IPS DF 6.9 (cell line): ENCODE results near the gene GRAMD4.
"Not testable (repeated sequence)": the region's sequence is repeated elsewhere in the genome, so short reads cannot be mapped to it uniquely, and the experiment has no call there.

Experiments used
- DNase-seq: peaks from one replicate; pipeline ENCODE4 v3.0.0-alpha.2; 2013; ENCODE audit warnings: low read depth, low spot score
- H3K27ac ChIP-seq: one replicate; pipeline ENCODE4 v1.5.1; 2013; ENCODE audit warnings: low read length, control low read depth
- H3K27me3 ChIP-seq: 2 replicates; pipeline ENCODE4 v1.6.1; 2013; ENCODE audit warnings: mild to moderate bottlenecking, low read length; ENCODE audit not compliant: control insufficient read depth, insufficient read depth
- H3K36me3 ChIP-seq: 2 replicates; pipeline ENCODE4 v1.6.1; 2013; ENCODE audit warnings: low read length; ENCODE audit not compliant: control insufficient read depth, insufficient read depth
- H3K4me1 ChIP-seq: 2 replicates; pipeline ENCODE4 v1.6.1; 2013; ENCODE audit warnings: low read length; ENCODE audit not compliant: control insufficient read depth, insufficient read depth
- H3K4me3 ChIP-seq: 2 replicates; pipeline ENCODE4 v1.5.1; 2013; ENCODE audit warnings: mild to moderate bottlenecking, low read length
- H3K9me3 ChIP-seq: 2 replicates; pipeline ENCODE4 v1.6.1; 2013; ENCODE audit warnings: low read length, inconsistent platforms; ENCODE audit not compliant: control insufficient read depth, insufficient read depth
- WGBS: extraction: QIAGEN DNeasy Blood & Tissue Kit; methylation state at CpG from one replicate; pipeline ENCODE4 v1.1.7; 2013; ENCODE audit warnings: mixed read lengths, missing lambda C conversion rate; ENCODE audit not compliant: insufficient read length, insufficient coverage; 5-methylcytosine and 5-hydroxymethylcytosine counted together

The GRAMD4 gene

DNA sequence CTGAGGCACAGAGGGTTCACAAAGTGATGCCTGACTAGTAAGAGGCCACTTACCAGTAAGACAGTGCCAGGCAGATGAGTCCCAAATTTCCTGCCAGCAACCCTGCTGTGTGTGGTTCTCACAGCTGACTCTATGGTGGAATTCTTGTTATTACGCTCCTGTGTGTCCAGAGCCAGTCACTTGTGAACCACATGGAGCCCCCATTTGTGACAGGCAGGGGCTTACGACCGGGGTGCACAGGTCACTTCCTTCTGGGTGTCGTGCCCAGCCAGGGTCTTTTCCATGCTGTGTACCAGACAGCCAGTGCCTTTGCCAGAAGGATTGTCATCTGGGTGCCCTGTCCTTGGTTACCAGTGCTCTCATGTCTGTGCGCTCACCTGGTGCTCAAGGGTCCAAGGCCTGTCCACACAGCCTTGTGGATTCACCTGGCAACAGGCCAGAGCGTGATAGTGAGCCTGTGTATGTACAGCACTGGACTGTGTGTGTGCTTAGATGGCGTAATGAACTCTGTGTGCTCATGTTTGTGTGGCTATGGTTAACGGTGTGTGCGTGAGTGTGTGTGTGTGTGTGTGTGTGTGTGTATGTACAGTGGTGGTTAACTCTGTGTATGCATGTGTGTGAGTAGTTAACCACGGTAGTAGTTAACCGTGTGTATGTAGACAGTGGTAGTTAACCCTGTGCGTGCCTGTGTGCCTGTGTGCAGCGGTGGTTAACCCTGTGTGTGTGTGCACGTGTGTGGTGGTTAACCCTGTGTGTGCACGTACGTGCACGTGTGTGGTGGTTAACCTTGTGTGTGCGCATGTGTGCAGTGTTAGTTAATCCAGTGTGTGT is 18.6 kb downstream of the GRAMD4 start:
- no CpG with 5 or more reads among the region's 18 CpGs for WGBS
- H3K4me1 ChIP-seq: peaks cover 5% of the 10 kb centered on the region; the same call in 1 of the 2 replicates
- no peaks in the 10 kb centered on the region; the same call in 1 of the 2 replicates for H3K36me3 ChIP-seq
- H3K27ac ChIP-seq: no peak overlapping the region
- no peaks in the 10 kb centered on the region for H3K9me3 ChIP-seq
- H3K4me3 ChIP-seq: no peak overlapping the region
- H3K27me3 ChIP-seq: no peaks in the 10 kb centered on the region
- no peak for DNase-seq

DNA sequence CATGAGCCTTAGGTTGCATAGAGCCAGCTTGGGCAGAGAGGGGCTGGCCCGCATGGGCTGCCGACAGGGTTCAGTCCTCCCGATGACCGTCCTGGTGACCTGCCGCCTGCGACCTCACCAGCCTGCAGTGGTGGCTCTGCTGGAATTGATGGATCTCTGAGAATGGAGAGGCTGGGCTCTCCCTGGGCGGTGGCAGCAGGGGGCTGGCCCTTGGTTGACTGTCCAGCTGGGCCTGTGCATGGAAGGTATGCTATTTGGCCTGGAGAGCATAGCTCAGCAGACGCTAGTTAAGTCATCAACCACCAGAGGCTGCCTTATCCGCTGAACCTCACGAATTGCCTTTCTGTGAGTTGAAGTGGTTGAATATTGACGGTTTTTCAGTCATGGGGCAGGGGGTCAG is 19.7 kb downstream of the GRAMD4 start:
- DNase-seq: no peak
- H3K9me3 ChIP-seq: no peaks in the 10 kb centered on the region
- peaks cover 5% of the 10 kb centered on the region; the same call in 1 of the 2 replicates for H3K4me1 ChIP-seq
- no peaks in the 10 kb centered on the region for H3K27me3 ChIP-seq
- H3K4me3 ChIP-seq: no peak overlapping the region
- no peaks in the 10 kb centered on the region; the same call in 1 of the 2 replicates for H3K36me3 ChIP-seq
- no CpG with 5 or more reads among the region's 11 CpGs for WGBS
- no peak overlapping the region for H3K27ac ChIP-seq

DNA sequence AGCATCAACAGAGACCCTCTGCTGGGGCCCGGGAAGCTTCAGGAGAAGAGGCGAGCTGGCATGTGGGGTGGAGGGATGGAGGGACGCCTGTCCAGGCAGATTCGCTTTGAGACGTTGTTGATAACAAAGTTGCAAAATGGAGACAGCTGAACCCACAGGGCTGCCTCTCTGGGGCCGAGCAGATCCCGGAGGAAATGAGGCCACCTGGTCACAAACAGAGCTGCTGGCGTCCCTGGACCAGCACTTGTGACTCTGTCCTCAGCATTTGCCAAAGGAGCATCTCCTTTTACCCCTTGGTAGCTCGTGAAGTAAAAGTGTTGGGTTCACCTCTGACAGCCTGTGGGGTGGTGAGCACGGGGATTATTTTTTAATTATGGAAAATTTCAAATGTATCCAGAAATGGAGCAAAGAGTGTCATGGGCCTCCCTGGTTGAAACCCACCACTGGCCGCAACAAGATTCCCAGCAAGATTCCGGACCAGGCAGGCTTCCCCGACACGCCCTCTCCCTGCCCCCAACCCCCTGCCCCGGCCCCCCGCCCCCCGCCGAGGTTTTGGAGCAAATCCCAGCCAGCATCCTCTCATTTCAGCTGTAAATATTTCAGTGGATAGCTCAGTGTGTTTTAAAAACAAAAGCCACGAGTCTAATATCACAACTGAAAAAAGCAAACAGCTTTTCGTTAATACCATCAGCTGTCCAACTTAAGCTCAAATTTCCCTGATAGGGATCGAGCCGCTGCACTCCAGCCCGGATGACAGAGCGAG is 20.3 kb downstream of the GRAMD4 start:
- H3K27me3 ChIP-seq: no peaks in the 10 kb centered on the region
- DNase-seq: no peak
- H3K4me1 ChIP-seq: peaks cover 5% of the 10 kb centered on the region; the same call in 1 of the 2 replicates
- no peak overlapping the region for H3K27ac ChIP-seq
- no peaks in the 10 kb centered on the region; the same call in 1 of the 2 replicates for H3K36me3 ChIP-seq
- H3K9me3 ChIP-seq: no peaks in the 10 kb centered on the region
- no CpG with 5 or more reads among the region's 24 CpGs for WGBS
- no peak overlapping the region for H3K4me3 ChIP-seq

DNA sequence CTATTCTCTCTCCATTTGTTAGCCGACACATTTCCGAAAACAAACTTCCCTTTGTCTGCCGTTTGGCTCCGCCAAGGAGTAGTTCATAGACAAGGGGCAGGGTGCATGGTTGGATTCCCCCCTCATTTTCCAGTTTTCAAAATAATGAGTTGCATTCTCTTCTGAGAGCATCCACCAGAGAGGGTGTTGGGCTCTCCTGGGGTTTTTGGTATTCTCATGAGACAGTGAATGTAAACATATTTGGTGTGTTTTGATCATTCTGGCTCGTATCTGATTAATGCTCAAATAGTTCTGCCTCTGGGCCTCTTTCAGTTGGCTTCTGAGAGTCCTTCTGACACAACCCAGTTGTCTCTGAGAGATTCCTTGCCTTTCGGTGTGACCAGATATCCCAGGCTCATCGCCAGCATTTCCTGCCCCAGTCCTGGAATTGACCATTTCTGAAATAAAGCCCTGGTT is 21.7 kb downstream of the GRAMD4 start:
- no peak overlapping the region for H3K4me3 ChIP-seq
- H3K27me3 ChIP-seq: no peaks in the 10 kb centered on the region
- H3K4me1 ChIP-seq: no peaks in the 10 kb centered on the region
- H3K9me3 ChIP-seq: no peaks in the 10 kb centered on the region
- DNase-seq: no peak
- no peaks in the 10 kb centered on the region; the same call in 1 of the 2 replicates for H3K36me3 ChIP-seq
- no peak overlapping the region for H3K27ac ChIP-seq
- WGBS: no CpG with 5 or more reads among the region's 7 CpGs

DNA sequence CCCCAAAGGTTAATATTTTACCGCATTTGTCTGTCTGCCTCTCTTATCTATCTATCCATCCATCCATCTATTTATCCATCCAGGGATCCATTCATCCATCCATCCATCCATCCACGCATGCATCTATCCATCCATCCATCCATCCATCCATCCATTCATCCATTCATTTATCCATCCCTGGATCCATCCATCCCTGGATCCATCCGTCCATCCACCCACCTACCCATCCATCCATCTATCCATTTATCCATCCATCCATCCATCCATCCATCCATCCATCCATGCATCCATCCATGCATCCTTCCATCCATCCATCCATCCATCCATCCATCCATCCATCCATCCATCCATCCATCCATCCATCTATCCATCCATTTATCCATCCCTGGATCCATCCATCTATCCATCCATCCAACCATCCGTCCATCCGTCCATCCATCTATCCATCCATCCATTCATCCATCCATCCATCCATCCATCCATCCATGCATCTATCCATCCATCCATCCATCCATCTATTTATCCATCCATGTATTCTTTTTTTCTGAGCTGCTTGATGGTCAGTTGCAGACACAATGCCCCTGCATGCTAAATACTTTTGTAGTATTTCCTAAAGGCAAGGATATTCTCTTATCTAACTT is 22.8 kb downstream of the GRAMD4 start:
- WGBS: 100% methylated on average over 2 of the region's 5 CpGs
- H3K27ac ChIP-seq, H3K4me1 ChIP-seq, DNase-seq, H3K27me3 ChIP-seq, H3K4me3 ChIP-seq, H3K36me3 ChIP-seq, H3K9me3 ChIP-seq: not testable (repeated sequence)

DNA sequence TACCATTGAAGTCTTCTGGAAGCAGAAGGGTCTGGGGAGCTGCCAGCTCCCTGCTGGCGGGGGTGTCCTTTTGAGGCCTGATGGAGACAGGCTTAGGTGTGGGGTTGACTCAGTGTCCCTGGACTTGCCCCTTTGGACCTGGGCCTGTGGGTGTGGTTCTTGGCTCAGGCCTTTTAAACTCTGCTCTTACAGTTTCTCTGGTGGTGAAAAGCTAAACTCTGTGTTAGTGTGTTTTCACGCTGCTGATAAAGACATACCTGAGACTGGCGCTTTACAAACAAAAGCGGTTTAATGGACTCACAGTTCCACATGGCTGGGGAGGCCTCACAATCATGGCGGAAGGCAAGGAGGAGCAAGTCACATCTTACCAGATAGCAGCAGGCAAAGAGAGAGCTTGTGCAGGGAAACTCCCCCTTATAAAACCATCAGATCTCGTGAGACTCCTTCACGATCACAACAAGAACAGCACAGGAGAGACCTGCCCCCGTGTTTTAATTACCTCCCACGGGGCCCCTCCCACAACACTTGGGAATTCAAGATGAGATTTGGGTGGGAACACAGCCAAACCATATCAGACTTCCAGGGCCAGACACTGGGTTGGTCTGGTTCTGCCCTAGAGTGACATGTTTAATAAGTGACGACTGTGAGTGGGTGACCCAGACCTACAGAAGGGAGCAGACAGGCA is 26.5 kb downstream of the GRAMD4 start:
- Histone ChIP-seq H3K36me3 (no peaks in the 10 kb centered on the region), H3K27me3 (no peaks in the 10 kb centered on the region), H3K27ac (no peak overlapping the region), H3K4me3 (no peak overlapping the region), H3K4me1 (no peaks in the 10 kb centered on the region; the same call in 1 of the 2 replicates), H3K9me3 (no peaks in the 10 kb centered on the region)
- whole genome bisulfite sequencing: no CpG with 5 or more reads among the region's 10 CpGs
- no peak for DNase-seq

DNA sequence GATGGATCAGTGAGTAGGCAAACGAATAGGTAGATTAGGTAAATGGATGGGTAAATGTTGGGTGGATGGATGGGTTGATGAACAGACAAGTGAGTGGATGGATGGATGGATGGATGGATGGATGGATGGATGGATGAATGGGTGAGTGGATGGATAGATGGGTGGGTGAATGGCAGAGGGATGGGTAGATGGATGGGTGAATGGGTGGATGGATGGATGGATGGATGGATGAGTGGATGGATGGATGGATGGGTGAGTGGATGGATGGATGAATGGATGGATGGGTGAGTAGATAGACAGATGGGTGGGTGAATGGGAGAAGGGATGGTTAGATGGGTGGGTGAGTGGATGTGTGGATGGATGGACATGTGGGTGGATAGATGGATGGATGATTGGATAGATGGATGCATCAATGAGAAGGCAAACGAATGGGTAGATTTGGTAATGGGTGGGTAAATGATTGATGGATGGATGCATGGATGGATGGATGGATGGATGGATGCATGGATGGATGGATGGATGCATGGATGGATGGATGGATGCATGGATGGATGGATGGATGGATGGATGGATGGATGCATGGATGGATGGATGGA is 28.1 kb downstream of the GRAMD4 start:
- not testable (repeated sequence) for DNase-seq, H3K9me3 ChIP-seq, H3K4me1 ChIP-seq, H3K36me3 ChIP-seq, H3K27ac ChIP-seq, H3K27me3 ChIP-seq, H3K4me3 ChIP-seq
- 100% methylated on average over 1 of the region's 2 CpGs for WGBS

DNA sequence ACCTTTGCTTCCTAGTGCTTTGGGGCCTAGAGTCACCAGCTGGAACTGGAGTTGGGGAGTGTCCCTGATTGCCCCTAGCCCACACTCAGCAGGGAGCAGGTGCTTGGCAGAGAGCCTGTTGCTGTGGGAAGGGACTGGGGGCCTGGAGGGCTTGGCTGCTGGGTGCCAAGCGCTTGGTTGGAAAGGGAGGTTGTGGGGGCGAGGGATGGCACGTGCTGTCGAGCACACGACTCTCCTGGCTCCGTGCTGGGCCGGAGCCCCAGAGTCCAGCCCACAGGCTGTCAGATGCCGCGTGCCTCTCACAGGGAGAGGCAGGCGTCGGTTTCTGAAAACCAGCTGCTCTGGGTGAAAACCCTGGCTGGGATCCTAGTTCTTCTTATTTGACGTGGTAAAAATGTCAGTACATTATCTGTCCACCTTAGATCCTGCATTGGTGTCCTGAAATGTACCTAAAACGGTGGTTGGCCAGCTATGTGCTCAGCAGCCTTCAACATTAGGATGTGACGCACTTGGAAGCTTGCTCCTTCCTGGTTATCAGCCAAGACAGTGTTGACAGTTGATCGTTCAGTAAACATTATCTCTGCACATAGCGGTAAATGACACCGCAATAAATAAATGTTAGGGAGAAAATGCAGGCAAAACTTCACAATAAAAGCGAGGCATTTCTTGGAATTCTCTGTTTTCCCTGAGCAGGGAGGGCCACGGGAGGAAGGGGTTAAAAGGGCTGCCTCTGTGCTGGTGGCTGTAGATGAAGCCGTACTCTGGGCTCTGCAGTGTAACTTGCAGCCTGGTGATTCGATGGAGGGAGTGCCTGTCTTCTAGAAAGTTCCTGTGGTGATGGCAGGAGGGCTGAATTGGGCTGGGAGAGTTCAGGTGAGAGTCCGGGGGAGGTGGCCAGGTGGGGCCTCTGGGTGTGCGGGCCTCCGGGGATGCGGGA is 29.2 kb downstream of the GRAMD4 start:
- no peaks in the 10 kb centered on the region for H3K27me3 ChIP-seq
- WGBS: no CpG with 5 or more reads among the region's 25 CpGs
- H3K4me3 ChIP-seq: no peak overlapping the region
- H3K36me3 ChIP-seq: no peaks in the 10 kb centered on the region
- no peak for DNase-seq
- H3K27ac ChIP-seq: no peak overlapping the region
- no peaks in the 10 kb centered on the region for H3K9me3 ChIP-seq
- no peaks in the 10 kb centered on the region; the same call in 1 of the 2 replicates for H3K4me1 ChIP-seq
